Heart left ventricle (tissue), 16 donors: Measurements from ENCODE around the gene NT5C2. TPM values are rescaled to one million over a fixed set of nuclear protein-coding genes. Genes with fewer than 3 reads are reported as not detected.

Source experiments
- ATAC-seq, 4 donors: fragments of 200-7000 bp; cut with Tn5 transposase; one replicate each; pipeline ENCODE4 v1.9.1; 2020 to 2022; ENCODE audit warnings: moderate library complexity in 4 of 4, mild to moderate bottlenecking in 3 of 4, moderate number of reproducible peaks in 1 of 4
- DNase-seq, 5 donors: peaks; one replicate each; pipeline ENCODE4 v3.0.0-alpha.2; 2020
- H3K27ac ChIP-seq, 12 donors: fragments of 200-600 bp; sonication (generic) in 4 of 12; one replicate each; pipeline versions ENCODE4 v1.5.0 to v1.8.0; 2016 to 2022; ENCODE audit warnings: mild to moderate bottlenecking in 2 of 12
- H3K27me3 ChIP-seq, 9 donors: fragments of 200-600 bp; sonication (generic) in 2 of 9; one replicate each; pipeline versions ENCODE4 v1.5.1 to v1.8.0; 2016 to 2022; ENCODE audit warnings: mild to moderate bottlenecking in 3 of 9
- H3K36me3 ChIP-seq, 9 donors: fragments of 200-600 bp; sonication (generic) in 2 of 9; one replicate each; pipeline versions ENCODE4 v1.5.0 to v1.8.0; 2018 to 2022; ENCODE audit warnings: mild to moderate bottlenecking in 2 of 9
- H3K4me1 ChIP-seq, 12 donors: fragments of 200-600 bp; sonication (generic) in 4 of 12; one replicate each; pipeline versions ENCODE4 v1.5.0 to v1.8.0; 2016 to 2022; ENCODE audit warnings: mild to moderate bottlenecking in 3 of 12
- H3K4me3 ChIP-seq, 12 donors: fragments of 200-600 bp; sonication (generic) in 4 of 12; one replicate each; pipeline versions ENCODE4 v1.5.0 to v1.8.0; 2017 to 2022; ENCODE audit warnings: mild to moderate bottlenecking in 9 of 12, moderate library complexity in 4 of 12
- H3K9me3 ChIP-seq, 12 donors: fragments of 200-600 bp; sonication (generic) in 4 of 12; one replicate each; pipeline versions ENCODE4 v1.5.0 to v1.8.0; 2016 to 2022; ENCODE audit warnings: mild to moderate bottlenecking in 1 of 12
- CTCF ChIP-seq, 12 donors: fragments of 200-600 bp; sonication (generic) in 4 of 12; IDR thresholded peaks; one replicate each; pipeline versions ENCODE4 v1.5.0 to v1.8.0; 2018 to 2022; ENCODE audit warnings: antibody characterized with exemption in 12 of 12, mild to moderate bottlenecking in 5 of 12
- POLR2A ChIP-seq, 2 donors: fragments of 450-650 bp; IDR thresholded peaks; one replicate each; pipeline ENCODE4 v1.6.1; 2017; ENCODE audit warnings: antibody characterized with exemption in 2 of 2, mild to moderate bottlenecking in 2 of 2, moderate library complexity in 2 of 2
- WGBS, 4 donors: extraction: QIAGEN DNeasy Blood & Tissue Kit in 2 of 4; methylation state at CpG; one replicate each; pipeline versions ENCODE4 v1.1.5 to v1.1.7; 2013 to 2018; 5-methylcytosine and 5-hydroxymethylcytosine counted together
- intact Hi-C, 10 donors: fragments of 100-400 bp; cut with DNase I; formaldehyde crosslinking; loops; one replicate each; pipeline versions ENCODE4 v1.11.1 to v1.14.2; 2022
- polyA plus RNA-seq, 2 donors: library from polyadenylated mRNA; stranded (reverse); fragments of 200-250 nt; gene quantifications; one replicate each; pipeline ENCODE4 v1.2.3, GENCODE V29; 2013
- total RNA-seq, 9 donors: library from RNA; depleted of rRNA in 2 of 9; stranded (reverse); fragments of >200 nt in 2 of 9; fragmentation: NEBNext Ultra II Directional in 3 of 9; extraction: Animal tissue kit (Norgen Biotek cat#: 25700) in 3 of 9; gene quantifications; one replicate each; pipeline versions ENCODE4 v1.1.0 to v1.2.4, GENCODE V29; 2016 to 2023
- donor health status: ischemic (EF 13 %, LVEDD 7.1; RV severe dilation, severe dysfunction).
- donor health status: healthy with polysubstance abuse.
- donor health status: DM: no; HTN: yes; CAD: no.
- donor health status: DM: no; HTN: no; CAD: no.
- donor health status: ischemic (EF 25% LVEDD 6.9; RV normal size, moderate dysfunction).
- donor health status: ischemic (EF 25% LVEDD 5.7; RV mildly dilated, moderate dysfunction).
- donor health status: healthy.
- donor health status: DM: yes; HTN: yes; CAD: no.
- donor health status: ischemic (EF 35%, LVEDD 5.7; RV mildly dilated, moderate dysfunction).
- donor health status: nonischemic (EF 11% LVEDD 7.7; RV severe dilation, severe dysfunction).
- donor health status: DM: yes; HTN: yes; CAD: no.
- donor health status: PGD.
- donor health status: ischemic (EF 29% LVEDD 5.4; RV normal size, mild dysfunction).
- donor health status: nonischemic (EF 23%, LVEDD 6.1; RV moderate dilation, normal function).

Gene NT5C2
- total and polyA plus RNA-seq, 11 donors: 26.2 to 70.6 (median 43.6) TPM

GRCh38 chr10:103204353-103205255, 11.5 kb upstream of the NT5C2 start:
- Histone ChIP-seq H3K27ac (no peak overlapping the region), H3K27me3 (no peaks in the 10 kb centered on the region), H3K9me3 (peaks cover 0 to 2% (median 0%) of the 10 kb centered on the region in 12 donors), H3K36me3 (no peaks in the 10 kb centered on the region), H3K4me3 (no peak overlapping the region), H3K4me1 (peaks cover 0 to 9% (median 0%) of the 10 kb centered on the region in 12 donors)
- ATAC-seq (no peak), DNase-seq (no peak)
- WGBS, 4 donors: 73 to 81% (median 76%) methylated on average over 8 of the region's 8 CpGs
- no peak for TF ChIP-seq CTCF (IDR thresholded peaks at IDR 0.05)
- no peak for TF ChIP-seq POLR2A (IDR thresholded peaks at IDR 0.05)
- intact Hi-C loops: no loop called here

- no peaks in the 10 kb centered on the region for H3K36me3 ChIP-seq
Observed at GRCh38 chr10:103203466-103203865, 10.4 kb upstream of the NT5C2 start.

GRCh38 chr10:103202319-103202718, 9.2 kb upstream of the NT5C2 start:
- no peaks in the 10 kb centered on the region for H3K9me3 ChIP-seq
- H3K4me3 ChIP-seq: no peak overlapping the region
- no peak for DNase-seq
- WGBS, 4 donors: 81 to 85% (median 83%) methylated on average over 7 of the region's 7 CpGs
- intact Hi-C loops: no loop called here
- H3K27me3 ChIP-seq: no peaks in the 10 kb centered on the region
- peak in 2 of 4 donors; percentile 32 to 41 for ATAC-seq
- TF ChIP-seq CTCF (IDR thresholded peaks at IDR 0.05) (no peak), POLR2A (IDR thresholded peaks at IDR 0.05) (no peak)
- peak overlapping the region in 1 of 12 donors; percentile 12 for H3K27ac ChIP-seq
- H3K36me3 ChIP-seq: no peaks in the 10 kb centered on the region
- H3K4me1 ChIP-seq: peaks cover 0 to 31% (median 3%) of the 10 kb centered on the region in 12 donors

More at GRCh38 chr10:103203466-103203865, 10.4 kb upstream of the NT5C2 start:
- intact Hi-C loops: no loop called here
- 92 to 98% (median 94%) methylated on average over 3 of the region's 3 CpGs for WGBS, 4 donors
- no peak overlapping the region for H3K4me3 ChIP-seq
- no peaks in the 10 kb centered on the region for H3K9me3 ChIP-seq
- TF ChIP-seq POLR2A (IDR thresholded peaks at IDR 0.05) (no peak), CTCF (IDR thresholded peaks at IDR 0.05) (no peak)
- peaks cover 0 to 20% (median 0%) of the 10 kb centered on the region in 12 donors for H3K4me1 ChIP-seq
- H3K27me3 ChIP-seq: no peaks in the 10 kb centered on the region
- ATAC-seq: no peak
- no peak overlapping the region for H3K27ac ChIP-seq
- no peak for DNase-seq

- intact Hi-C loops: loop anchor here in 2 of 10 donors (5.0 to 10.0 kb wide), 2 partner anchors 43 to 55 kb away; no protein-coding TSS in a partner anchor
Observed at GRCh38 chr10:103199488-103199887, 6.4 kb upstream of the NT5C2 start.

More at GRCh38 chr10:103199488-103199887, 6.4 kb upstream of the NT5C2 start:
- Histone ChIP-seq H3K4me3 (no peak overlapping the region), H3K9me3 (no peaks in the 10 kb centered on the region), H3K36me3 (no peaks in the 10 kb centered on the region), H3K4me1 (peaks cover 0 to 48% (median 12%) of the 10 kb centered on the region in 12 donors), H3K27ac (peak overlapping the region in 1 of 12 donors; percentile 57), H3K27me3 (no peaks in the 10 kb centered on the region)
- ATAC-seq: no peak
- DNase-seq: no peak
- TF ChIP-seq CTCF (IDR thresholded peaks at IDR 0.05): no peak
- TF ChIP-seq POLR2A (IDR thresholded peaks at IDR 0.05): no peak
- 92 to 95% (median 94%) methylated on average over 1 of the region's 1 CpG for WGBS, 4 donors
